ENCODE data around the gene PHYHIPL. TPM values are rescaled to one million over a fixed set of nuclear protein-coding genes. Genes with fewer than 3 reads are reported as not detected.

Gene PHYHIPL
- total RNA-seq, 6 experiments from 2014 or later = not detected

DNA sequence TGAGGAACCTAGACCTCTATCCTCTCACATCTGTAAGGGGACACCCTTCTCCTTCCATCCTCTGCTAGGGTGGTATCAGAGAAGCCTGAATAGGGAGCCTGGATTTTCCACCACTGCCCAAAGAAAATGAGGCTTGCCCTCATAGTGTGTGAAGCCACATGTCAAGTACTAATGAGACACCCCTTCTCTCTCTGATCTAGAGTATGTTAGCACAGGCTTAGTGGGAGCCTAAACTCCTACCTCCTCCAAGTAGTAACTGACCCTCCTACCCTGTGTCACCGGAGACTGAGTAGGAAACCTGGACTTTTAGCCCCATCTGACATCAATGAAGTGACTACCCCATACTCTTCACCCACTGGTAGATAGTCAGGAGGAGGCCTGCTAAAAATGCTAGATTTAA, 65.6 kb downstream of the PHYHIPL start:
- no peak for TF ChIP-seq CTCF (IDR thresholded peaks at IDR 0.05)
- Mint-ChIP-seq H3K9me3 (no peaks in the 10 kb centered on the region), H3K4me1 (ENCODE audit: low read depth) (no peaks in the 10 kb centered on the region), H3K4me3 (no peak overlapping the region), H3K36me3 (ENCODE audit: low read depth) (no peaks in the 10 kb centered on the region), H3K27ac (no peak overlapping the region), H3K27me3 (ENCODE audit: insufficient read depth) (no peaks in the 10 kb centered on the region; the same call in 1 of the 2 replicates)
- no peak for DNase-seq

GRCh38 chr10:59242991-59243390, 66.5 kb downstream of the PHYHIPL start:
- H3K9me3 Mint-ChIP-seq = no peaks in the 10 kb centered on the region
- H3K27me3 Mint-ChIP-seq (ENCODE audit: insufficient read depth) = no peaks in the 10 kb centered on the region; the same call in 1 of the 2 replicates
- no peaks in the 10 kb centered on the region for H3K4me1 Mint-ChIP-seq (ENCODE audit: low read depth)
- TF ChIP-seq CTCF (IDR thresholded peaks at IDR 0.05) = no peak
- no peak for DNase-seq
- no peak overlapping the region for H3K27ac Mint-ChIP-seq
- no peaks in the 10 kb centered on the region for H3K36me3 Mint-ChIP-seq (ENCODE audit: low read depth)
- no peak overlapping the region for H3K4me3 Mint-ChIP-seq

GRCh38 chr10:59243611-59244195, 67.3 kb downstream of the PHYHIPL start:
- Mint-ChIP-seq H3K9me3 (no peaks in the 10 kb centered on the region), H3K36me3 (ENCODE audit: low read depth) (no peaks in the 10 kb centered on the region), H3K27ac (no peak overlapping the region), H3K27me3 (ENCODE audit: insufficient read depth) (no peaks in the 10 kb centered on the region; the same call in 1 of the 2 replicates), H3K4me1 (ENCODE audit: low read depth) (no peaks in the 10 kb centered on the region), H3K4me3 (no peak overlapping the region)
- TF ChIP-seq CTCF (IDR thresholded peaks at IDR 0.05) = no peak
- DNase-seq = no peak

DNA sequence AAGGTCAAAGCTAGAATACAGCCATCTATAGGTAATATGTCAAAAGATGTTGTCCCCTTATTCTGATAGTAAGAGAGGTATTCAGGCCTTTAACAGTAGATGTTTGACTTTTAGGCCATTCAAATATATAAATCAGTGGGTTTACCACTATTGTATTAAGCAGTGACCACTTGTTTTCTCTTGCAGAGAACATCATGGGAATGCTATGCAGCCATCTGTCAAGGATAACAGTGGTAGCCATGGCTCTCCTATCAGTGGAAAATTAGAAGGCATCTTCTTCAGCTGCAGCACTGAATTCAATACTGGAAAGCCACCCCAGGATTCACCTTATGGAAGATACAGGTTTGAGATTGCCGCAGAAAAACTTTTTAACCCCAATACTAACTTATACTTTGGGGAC, 68.4 kb downstream of the PHYHIPL start:
- Mint-ChIP-seq H3K36me3 (ENCODE audit: low read depth) (no peaks in the 10 kb centered on the region), H3K27ac (no peak overlapping the region), H3K4me3 (no peak overlapping the region), H3K9me3 (no peaks in the 10 kb centered on the region), H3K27me3 (ENCODE audit: insufficient read depth) (no peaks in the 10 kb centered on the region; the same call in 1 of the 2 replicates), H3K4me1 (ENCODE audit: low read depth) (no peaks in the 10 kb centered on the region)
- no peak for TF ChIP-seq CTCF (IDR thresholded peaks at IDR 0.05)
- DNase-seq = no peak

GRCh38 chr10:59245686-59246085, 69.2 kb downstream of the PHYHIPL start:
- no peaks in the 10 kb centered on the region for H3K36me3 Mint-ChIP-seq (ENCODE audit: low read depth)
- no peaks in the 10 kb centered on the region for H3K9me3 Mint-ChIP-seq
- H3K4me3 Mint-ChIP-seq = no peak overlapping the region
- no peak for TF ChIP-seq CTCF (IDR thresholded peaks at IDR 0.05)
- no peaks in the 10 kb centered on the region for H3K4me1 Mint-ChIP-seq (ENCODE audit: low read depth)
- DNase-seq = no peak
- H3K27me3 Mint-ChIP-seq (ENCODE audit: insufficient read depth) = no peaks in the 10 kb centered on the region; the same call in 1 of the 2 replicates
- H3K27ac Mint-ChIP-seq = no peak overlapping the region
